ENCODE measurements around the gene KRT6A.

KRT6A gene

GRCh38 chr12:52524241-52524897 is 31.3 kb upstream of the KRT6A start:
- DNase-seq: no peak

GRCh38 chr12:52523824-52524223 is 30.8 kb upstream of the KRT6A start:
- no peak for DNase-seq

GRCh38 chr12:52522346-52523011 is 29.4 kb upstream of the KRT6A start:
- no peak for DNase-seq

GRCh38 chr12:52521568-52522266 is 28.7 kb upstream of the KRT6A start:
- DNase-seq: no peak

- no peak for DNase-seq
Measured at GRCh38 chr12:52521175-52521567, 28.1 kb upstream of the KRT6A start.

- DNase-seq: no peak
Measured at GRCh38 chr12:52519826-52520662, 27.0 kb upstream of the KRT6A start, which contains the start of gene KRT5. KRT5 (minus strand) TSS chr12:52520394; CDS start chr12:52520296, 98 bp downstream.

- no peak for DNase-seq
Measured at GRCh38 chr12:52519387-52519703, 26.3 kb upstream of the KRT6A start.

GRCh38 chr12:52518574-52519386 is 25.7 kb upstream of the KRT6A start:
- no peak for DNase-seq

- DNase-seq: no peak
Measured at GRCh38 chr12:52517888-52518287, 24.8 kb upstream of the KRT6A start.

- DNase-seq: no peak
Measured at GRCh38 chr12:52517005-52517835, 24.2 kb upstream of the KRT6A start.

- no peak for DNase-seq
Measured at GRCh38 chr12:52515927-52516831, 23.1 kb upstream of the KRT6A start.

GRCh38 chr12:52515319-52515646 is 22.2 kb upstream of the KRT6A start:
- DNase-seq: no peak

- no peak for DNase-seq
Measured at GRCh38 chr12:52514471-52515318, 21.6 kb upstream of the KRT6A start.

- DNase-seq: no peak
Measured at GRCh38 chr12:52513736-52514135, 20.7 kb upstream of the KRT6A start.

GRCh38 chr12:52508211-52508610 is 15.2 kb upstream of the KRT6A start:
- no peak for DNase-seq

GRCh38 chr12:52506858-52507715 is 14.0 kb upstream of the KRT6A start:
- DNase-seq: no peak

GRCh38 chr12:52502877-52503276 is 9.8 kb upstream of the KRT6A start:
- no peak for DNase-seq

- DNase-seq: no peak
Measured at GRCh38 chr12:52501490-52501889, 8.4 kb upstream of the KRT6A start.

Data from T-helper 1 cell (primary cell).